Activated naive CD4-positive, alpha-beta T cell treated with Interleukin-2 at 50 U/mL for 16 hours (primary cell): Measurements from ENCODE around the gene SMCR8.
"Not testable (repeated sequence)": the region's sequence is repeated elsewhere in the genome, so short reads cannot be mapped to it uniquely, and the experiment has no call there.

Experiments
- DNase-seq: peaks from one replicate; pipeline ENCODE4 v3.0.0-alpha.2; 2020

SMCR8 gene

DNA sequence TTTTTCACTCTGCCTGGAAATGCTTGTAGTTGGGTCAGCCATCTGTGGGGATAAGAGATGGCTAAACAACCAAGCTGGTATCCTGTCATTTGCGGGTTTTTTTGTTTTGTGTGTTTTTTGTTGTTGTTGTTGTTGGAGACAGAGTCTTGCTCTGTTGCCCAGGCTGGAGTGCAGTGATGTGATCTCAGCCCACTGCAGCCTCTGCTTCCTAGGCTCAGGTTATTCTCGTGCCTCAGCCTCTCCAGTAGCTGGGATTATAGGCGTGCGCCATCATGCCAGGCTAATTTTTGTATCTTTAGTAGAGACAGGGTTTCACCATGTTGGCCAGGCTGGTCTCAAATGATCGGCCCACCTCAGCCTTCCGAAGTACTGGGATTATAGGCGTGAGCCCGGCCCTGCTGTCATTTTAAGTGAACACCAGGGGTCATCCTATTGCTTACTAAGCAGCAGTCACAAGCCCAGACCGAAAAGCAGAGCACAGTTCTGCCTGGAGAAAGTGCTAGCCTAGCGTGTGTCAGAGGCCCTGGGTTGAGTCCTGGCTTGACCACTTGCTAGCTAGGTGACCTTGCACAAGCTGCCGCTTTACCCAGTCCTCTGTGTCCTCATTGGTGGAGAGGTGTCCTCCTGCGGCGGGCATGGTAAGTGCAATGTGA is 4.6 kb downstream of the SMCR8 start:
- no peak for DNase-seq

DNA sequence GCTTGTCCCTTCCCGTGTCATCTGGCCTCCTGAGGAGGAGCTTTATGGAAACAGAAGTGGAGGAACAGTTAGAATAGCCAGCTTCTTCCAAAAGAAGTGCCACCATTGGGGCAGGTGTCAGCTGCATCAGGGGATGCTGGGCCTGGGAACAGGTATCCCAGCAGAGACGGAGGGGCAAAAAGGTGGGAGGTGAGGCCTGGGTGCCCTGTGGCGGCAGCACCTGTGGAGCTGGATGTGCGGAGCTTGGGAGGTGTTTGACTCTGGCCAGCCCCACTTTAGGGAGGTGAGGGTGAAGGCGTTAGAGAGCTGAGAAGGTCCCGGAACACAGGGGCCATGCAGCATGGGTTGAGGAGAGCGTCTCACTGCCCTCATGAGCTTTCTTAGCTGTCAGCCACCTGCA is 5.2 kb downstream of the SMCR8 start:
- DNase-seq: no peak

DNA sequence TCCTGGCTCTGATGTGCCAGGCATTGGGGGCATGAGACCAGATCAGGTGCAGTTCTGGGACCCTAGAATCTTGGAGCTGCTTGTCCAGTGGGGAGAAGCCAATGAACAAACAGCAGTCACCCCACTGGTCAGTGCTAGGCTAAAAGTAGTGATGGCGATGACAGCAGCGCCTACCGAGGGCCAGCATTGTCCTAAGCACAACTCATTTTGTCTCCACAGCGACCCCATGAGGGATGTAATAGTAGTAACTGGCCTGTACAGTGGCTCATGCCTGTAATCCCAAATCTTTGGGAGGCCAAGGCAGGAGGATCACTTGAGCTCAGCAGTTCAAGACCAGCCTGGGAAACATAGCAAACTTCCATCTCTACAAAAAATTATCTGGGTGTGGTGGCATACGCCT is 6.2 kb downstream of the SMCR8 start:
- no peak for DNase-seq

DNA sequence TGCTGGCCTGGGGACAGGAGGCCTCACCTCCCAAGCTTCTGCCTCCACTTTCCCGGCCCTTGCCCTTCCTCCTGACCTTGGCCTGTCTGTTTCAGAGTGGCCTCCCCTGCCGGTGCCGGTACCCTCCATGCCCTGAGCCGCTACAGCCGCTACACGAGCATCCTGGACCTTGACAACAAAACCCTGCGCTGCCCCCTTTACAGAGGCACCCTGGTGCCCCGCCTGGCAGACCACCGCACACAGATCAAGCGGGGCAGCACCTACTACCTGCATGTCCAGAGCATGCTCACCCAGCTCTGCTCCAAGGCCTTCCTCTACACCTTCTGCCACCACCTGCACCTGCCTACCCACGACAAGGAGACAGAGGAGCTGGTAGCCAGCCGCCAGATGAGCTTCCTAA is 7.4 kb downstream of the SMCR8 start:
- no peak for DNase-seq

DNA sequence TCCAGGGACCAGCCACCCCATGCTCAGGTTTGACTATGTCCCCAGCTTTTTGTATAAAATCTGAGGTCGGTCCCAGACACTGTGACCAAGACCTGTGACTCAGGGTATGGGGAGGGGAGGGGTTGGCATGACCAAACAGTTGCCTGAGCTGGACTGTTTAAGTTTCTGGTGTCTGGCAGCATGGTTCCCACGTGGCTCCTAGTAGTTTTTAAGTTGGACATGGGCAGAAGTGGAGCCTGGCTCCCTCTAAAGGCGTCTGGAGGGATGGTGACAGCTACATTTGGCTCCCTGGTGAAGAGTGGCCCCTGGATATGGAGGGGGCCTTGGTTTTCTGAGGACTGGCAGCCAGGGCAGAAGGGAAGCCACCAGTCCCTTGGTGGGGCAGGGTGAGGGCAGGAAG is 7.9 kb downstream of the SMCR8 start:
- DNase-seq: no peak

DNA sequence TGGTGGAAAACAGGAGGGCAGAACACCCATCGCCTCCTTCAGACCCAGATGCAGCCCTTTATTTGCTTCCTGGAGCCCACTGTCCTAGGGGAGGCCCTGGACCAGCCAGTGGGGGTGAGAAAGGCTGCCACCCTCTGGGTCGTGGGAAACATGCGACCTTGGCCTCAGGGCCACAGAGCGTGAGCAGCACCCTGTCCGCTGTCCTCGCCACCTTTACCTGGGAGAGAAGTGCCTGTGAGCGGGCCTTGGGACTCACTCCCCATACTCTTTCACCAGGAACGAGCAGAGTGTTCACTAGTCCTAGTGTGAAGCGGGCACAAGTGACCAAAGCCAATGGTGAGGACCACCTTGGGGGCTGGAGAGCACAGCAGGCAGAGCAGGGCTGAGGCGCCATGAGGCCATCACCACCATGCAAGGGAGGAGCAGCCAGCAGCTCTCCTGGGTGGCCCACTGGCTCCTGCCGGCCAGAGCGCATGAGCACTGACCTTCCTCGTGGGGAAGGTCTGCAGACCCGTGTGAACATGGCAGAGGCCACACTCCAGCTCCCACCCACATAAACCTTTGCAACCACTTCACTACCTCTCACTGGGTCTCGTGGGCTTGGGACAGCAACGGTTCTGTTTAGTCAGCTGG is 8.5 kb downstream of the SMCR8 start:
- DNase-seq: no peak

DNA sequence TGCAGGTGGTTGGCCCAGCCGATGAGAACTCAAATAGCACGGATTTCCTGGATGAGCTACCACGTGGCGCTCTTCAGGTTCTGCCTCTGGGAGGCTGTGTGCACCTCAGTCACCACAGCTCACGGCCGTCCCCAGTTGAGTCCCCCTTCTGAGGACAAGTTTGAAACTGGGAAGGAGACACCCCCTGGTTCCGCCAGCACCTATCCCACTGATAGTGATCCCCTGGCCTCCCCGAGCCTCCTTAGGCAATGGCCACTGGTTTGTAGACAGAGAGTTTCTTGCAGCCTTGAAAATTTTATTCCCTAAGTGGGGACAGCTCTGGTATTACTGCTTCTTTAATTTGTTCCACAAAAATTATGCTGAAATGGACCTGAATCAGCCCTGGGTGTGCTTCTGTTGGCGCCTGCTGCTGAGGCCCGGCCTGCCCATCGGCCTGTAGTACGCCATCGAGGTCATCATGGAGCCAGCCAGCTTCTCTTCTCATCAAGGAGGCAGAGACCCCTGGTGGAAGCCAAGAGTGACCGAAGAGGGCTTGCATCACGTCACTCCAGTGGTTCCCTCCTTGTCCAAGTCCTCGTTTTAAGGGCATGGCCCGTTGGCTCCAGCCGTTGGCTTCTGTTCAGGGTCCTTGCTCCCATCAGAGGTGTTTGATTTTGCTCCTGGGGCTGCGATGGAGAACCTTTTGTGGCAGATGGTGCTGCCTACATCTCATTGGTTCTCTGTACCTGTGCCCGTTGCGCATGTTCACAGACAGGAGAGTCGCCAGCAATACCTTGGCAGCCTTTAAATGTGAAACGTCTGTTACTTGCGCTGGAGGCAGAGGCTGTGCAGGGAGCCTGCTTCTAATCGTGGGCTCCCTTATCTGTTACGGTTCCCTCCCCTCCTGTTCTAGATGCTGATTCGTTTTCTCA is 9.3 kb downstream of the SMCR8 start:
- DNase-seq: no peak

DNA sequence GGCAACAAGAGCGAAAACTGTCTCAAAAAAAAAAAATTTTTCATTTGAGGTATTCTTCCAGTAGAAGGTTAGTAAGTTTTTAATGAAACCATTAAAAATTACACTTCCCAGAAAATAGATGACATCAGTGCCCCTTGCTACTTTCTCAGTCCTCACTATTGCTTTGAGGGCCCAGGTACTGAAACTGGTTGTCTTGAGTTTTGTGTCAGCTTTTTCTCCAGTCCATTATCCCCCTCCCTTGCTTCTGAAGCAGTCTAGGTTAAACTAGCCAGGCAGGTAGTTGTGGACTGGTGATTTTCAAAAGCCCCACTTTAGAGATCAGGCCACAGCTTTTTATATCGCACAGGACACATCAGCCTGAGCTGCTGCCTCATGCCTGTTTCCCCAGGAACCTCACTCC is 10.9 kb downstream of the SMCR8 start:
- no peak for DNase-seq

DNA sequence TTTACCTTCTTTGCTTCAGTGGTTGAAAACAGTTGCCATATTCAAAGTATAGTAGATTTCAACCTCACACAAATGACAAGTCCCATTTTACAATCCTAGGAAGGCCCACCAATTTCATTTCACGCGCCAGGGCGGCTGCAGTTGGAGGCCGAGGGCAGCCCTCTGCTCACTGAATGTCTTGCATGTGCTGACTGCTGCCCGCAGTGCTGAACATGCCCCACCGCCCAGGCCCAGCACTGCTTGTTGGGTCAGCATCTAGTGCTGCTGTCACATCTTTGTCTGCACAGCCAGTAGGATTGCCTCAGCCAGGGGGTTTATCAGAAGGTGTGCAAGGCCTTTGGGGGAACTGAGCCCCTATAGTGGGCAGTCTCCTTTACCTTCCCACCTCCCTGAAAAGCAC is 11.5 kb downstream of the SMCR8 start:
- DNase-seq: no peak

DNA sequence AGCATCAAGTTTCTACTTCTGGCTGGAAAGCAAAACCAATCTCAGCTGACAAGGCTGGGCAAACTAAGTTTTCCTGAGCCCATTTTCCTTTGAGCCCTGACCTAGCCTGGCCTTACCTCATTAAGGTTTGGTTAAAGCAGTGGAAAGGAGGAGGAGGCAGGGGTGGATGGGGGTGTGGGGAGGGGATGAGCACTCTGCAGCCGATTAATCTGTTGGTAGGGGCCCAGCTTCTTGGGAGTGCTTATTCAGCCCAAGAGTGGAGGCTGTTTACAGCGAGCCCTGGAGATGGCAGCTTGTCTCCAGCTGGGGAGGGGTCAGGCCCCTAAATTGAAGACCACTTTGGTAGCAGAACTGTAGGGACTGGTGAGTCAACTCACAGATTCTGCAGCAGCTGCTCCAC is 12.0 kb downstream of the SMCR8 start:
- no peak for DNase-seq

DNA sequence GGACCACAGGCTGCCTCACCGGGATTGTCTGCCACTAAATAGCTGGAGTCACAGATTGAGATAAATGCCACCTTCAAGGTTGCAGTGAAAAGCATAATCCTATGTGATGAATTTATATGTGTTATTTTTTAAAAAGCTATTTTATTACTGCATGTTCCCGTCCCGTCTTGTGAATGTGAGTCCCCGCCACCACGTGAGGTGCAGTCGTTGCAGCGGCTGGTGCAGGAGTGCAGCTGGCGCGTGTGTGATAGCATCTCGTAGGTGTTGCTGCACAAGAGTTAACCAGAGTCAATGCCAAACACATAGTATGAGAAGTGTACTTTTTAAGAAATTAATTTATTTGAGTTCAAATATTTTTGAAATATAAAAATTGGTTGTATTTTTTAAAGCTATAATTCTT is 12.5 kb downstream of the SMCR8 start:
- DNase-seq: no peak

DNA sequence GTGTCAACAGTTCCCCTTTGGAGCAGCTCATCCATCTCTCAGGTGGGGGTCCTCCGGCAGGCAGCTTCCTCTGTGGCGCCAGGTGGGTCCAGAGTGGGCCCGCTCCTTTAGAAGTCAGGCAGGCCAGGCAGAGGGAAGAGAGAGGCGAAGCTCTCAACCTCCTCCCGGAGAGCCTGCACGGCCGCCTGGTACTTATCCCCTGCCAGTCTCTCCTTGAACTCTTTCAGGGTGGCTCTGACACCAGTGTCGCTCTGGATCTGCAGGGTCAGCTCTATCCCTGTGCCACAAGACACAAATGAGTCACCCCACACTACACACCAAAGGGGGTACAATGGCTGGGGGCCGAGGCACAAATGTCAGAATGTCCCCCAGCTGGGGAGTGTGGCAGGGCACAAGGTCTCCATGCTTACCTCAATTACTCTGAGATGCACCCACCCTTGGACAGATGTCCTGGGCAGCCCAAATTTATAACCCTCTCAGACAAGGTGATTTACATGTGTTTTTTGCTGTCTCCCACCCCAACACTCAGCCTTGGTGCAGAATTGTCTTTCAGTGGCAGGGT is 13.6 kb downstream of the SMCR8 start:
- no peak for DNase-seq

DNA sequence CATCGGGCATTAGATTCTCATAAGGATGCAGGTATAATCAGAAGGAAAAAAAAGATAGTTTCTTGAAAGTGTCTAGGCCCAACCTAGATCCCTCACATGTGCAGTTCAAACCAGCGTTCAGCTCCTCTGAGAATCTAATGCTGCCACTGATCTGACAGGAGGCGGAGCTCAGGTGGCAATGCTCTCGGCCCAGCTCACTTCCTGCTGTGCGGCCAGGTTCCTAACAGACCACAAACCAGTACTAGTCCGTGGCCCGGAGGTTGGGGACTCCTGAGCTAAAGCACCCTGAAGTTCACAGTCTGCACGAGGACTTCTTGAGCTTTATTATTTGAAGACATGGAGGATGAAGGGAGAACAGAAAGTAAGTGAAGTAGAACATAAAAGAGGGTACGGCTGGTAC is 16.8 kb downstream of the SMCR8 start:
- no peak for DNase-seq

DNA sequence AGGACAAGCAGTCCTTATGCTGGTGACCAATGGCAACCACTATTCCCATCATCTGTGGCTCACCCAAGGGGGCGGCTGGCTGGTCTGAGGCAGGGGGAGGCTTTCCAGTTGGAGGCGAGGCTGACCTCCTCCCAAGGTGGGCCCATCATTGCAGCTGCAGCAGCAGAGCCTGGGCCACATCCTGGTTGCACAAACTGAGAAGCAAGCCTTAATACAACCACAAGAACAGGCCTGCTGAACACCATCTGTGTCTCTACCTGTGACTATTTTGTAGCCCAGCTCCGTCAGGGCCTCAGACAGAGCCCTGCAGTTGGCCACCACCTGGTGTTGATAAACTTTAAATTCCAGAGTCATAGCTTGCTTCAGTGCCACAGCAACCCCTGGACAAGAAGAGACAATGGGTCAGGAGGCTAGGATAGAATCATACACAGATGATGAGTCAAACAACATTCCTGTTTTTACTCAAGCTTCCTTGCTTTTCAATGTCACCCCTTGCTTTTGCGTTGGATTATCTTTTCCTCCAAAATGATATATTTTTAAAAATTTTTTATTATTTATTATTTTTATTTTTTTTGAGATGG is 17.9 kb downstream of the SMCR8 start:
- no peak for DNase-seq

DNA sequence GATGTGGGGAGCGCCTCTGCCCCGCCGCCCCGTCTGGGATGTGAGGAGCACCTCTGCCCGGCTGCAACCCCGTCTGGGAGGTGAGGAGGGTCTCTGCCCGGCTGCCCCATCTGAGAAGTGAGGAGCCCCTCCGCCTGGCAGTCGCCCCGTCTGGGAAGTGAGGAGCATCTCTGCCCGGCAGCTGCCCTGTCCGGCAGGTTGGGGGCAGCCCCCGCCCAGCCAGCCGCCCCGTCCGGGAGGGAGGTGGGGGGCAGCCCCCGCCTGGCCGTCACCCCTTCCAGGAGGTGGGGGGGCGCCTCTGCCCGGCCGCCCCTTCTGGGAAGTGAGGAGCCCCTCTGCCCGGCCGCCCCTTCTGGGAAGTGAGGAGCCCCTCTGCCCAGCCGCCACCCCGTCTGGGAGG is 23.1 kb downstream of the SMCR8 start:
- not testable (repeated sequence) for DNase-seq

DNA sequence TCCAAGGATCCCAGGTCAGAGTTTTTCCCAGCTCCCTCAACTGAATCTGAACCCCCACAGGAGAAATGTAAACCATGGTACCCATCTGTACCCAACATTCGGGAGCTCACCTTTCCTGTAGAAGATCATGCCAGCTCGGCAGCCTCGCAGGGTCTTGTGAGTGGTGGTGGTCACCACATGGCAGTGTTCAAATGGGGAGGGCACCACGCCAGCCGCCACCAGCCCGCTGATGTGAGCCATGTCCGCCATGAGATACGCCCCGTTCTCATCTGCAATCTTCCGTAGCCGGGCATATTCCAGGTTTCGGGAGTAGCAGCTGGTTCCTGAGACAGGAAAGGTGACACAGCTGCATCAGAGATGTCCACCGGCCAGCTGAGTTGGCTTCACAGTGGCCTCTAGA is 24.8 kb downstream of the SMCR8 start:
- no peak for DNase-seq

DNA sequence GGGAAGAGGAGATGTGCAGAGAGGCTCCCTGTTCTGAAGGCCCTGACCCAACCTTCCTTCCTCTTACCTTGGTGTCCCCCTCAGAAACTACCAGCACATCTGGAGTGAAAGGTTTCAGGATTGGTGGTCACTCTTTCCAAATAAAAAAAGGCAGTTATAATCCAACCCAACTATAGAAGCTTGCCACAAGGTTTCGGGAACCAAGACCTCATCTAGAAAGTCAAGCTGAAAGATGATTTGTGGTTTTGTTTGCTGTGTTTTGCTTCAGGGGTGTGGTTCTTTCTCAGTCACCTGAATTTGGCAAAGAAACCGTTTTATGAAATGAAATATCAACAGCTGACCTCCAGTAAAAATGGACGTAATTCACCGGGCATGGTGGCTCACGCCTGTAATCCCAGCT is 28.9 kb downstream of the SMCR8 start:
- no peak for DNase-seq

DNA sequence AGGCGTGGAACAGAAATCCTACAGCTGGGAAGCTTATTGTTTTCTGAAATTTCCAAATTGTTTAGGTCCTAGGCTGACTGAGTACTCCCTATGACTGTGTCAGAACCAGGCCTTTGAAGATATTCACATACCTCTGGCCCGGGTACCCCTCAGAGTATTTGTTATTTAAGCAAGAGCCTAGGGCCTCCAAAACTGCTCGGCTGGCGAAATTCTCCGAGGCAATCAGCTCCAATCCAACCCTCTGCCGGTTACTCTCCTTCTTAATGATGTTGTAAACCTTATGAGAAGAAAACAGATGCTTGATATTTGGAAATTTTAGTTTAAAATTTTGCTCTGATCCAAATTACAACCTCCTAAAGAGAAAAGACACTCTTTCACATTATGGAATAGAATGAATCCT is 38.4 kb downstream of the SMCR8 start:
- DNase-seq: no peak

DNA sequence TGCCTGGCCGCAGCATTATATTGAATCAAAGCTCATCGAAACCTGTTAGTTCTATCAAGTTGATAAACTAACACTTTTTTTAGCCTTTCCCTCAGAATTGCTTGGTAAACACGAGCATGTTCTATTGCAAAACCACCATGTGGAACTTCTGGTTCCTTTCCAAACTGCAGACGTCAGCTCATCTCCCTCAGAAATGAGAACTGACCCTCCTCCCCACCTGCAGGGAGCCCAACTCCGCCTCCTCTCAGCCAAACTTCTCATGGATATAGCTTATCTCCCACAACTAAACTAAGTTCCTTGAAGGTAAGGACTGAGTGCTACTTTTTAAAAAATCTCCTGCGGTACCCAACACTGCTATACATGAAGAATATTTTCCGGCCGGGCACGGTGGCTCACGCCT is 41.5 kb downstream of the SMCR8 start:
- no peak for DNase-seq

DNA sequence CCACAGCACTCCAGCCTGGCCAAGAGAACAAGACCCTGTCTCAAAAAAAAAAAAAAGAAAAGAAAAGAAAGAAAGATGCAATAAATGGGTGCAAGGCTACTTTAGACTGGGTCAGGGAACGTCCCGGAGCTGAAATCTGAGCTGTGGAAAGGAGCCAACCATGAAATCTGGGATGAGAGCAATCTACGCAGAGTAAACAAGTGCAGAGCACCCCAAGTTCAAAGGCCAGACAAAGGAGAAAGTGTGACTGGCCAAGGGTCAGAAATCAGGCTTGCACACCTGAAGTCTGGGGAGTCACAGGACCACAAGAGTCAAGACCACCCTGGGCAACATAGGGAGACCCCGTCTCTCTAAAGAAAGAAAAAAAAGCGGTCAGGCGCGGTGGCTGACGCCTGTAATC is 45.4 kb downstream of the SMCR8 start:
- no peak for DNase-seq

DNA sequence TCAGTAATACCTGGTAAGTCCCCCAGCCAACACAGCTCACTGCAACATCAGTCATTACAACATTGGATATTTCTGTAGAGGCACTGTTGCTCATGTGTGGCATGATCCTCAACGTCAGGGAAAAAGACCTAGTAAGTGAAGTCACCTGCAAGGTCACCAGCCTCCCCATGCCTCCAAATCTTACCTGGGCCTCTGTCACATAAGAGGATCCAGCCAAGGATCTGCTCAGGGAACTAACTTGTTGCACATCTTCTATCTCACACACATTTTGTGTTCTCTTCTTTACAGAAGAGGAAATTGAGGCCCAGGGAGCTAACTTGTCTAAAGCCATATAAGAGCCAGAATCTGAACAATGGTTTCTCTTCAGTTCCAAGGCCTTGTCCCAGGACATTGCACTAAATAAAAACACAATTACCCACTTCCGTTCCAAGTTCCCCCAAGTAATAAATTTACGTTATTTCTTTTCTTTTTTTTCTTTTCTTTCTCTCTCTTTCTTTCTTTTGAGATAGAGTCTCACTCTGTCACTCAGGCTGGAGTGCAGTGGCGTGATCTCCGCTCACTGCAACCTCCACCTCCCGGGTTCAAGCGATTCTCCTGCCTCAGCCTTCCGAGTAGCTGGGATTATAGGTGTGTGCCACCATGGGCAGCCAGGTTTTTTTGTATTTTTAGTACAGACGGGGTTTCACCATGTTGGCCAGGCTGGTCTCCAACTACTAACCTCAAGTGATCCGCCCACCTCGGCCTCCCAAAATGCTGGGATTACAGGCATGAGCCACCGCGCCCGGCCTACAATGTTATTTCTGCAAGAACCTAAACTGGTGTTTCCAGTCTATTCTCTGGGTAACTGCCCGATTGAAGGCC is 47.0 kb downstream of the SMCR8 start:
- DNase-seq: no peak

DNA sequence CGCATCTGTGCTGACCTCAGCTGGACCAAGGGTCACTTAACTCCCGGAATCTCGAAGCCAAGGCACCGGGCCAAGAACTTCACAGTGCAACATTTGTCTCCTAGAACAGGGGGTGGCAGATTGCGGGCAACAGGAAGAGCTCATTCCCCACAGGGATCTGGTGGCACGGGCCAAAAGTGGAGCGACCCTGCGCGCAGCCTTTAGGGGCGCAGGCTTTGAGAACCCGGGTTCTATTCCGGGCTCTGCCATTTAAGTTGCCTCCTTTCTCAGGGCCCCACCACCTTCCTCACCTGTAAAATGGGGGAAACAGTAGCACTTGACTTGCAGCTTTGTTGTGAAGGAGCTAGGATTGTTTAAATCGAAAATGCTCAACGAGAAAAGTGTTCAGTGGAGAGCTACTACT is 47.6 kb downstream of the SMCR8 start:
- DNase-seq: peak; percentile 4
